AG08396 (cell line): ENCODE data around the gene RFPL1.
"Not testable (repeated sequence)": the region's sequence is repeated elsewhere in the genome, so short reads cannot be mapped to it uniquely, and the experiment has no call there.

ENCODE experiments used
- DNase-seq: peaks from one replicate; pipeline ENCODE4 v3.0.0; 2012; ENCODE audit warnings: low spot score, mixed read lengths

RFPL1 gene

DNA sequence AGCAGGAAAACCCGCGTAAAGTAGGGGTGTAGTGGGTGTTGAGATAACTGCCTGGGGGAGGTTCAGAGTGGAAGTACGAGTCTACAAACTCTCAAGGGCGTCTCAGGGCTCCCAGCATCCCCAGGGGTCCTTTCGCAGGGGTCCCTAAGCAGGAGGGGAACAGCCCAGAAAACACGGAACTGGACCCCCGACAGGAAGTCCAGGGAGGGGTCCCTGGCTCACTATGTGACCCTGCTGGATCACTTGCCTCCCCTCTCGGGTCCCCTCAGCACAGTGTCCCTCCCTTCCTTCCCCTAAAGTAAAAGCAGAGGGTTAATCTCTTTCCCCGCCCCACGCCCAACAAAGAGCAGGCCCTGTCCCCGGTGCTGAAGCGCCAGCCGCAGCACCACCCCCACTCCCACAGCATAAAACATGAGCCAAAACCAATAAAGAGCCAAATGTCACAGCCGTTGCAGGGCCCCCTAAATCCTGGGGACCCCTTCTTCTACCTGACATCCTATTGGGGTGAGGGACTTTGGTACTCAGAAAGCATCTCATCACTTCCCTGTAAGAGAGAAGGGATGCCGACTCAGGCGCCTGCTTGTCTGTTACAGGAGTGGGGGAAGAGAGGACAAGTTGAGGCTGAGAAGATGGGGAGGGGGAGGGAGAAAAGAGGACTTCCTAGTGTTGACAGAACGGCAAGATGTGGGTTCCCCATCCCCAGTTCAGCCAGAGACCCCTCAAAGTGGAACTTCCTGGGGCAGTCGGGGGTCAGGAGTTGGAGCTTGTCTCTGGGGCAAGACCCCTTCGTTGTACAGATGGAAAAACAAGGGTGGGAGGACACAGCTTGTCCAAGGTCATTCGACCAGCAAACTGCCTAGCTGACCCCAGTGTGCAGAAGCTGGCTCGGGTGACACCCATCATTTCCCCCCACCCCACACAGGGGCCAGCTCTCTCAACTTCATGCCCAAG lies 40.2 kb downstream of the RFPL1 start:
- peak; percentile 72 for DNase-seq

DNA sequence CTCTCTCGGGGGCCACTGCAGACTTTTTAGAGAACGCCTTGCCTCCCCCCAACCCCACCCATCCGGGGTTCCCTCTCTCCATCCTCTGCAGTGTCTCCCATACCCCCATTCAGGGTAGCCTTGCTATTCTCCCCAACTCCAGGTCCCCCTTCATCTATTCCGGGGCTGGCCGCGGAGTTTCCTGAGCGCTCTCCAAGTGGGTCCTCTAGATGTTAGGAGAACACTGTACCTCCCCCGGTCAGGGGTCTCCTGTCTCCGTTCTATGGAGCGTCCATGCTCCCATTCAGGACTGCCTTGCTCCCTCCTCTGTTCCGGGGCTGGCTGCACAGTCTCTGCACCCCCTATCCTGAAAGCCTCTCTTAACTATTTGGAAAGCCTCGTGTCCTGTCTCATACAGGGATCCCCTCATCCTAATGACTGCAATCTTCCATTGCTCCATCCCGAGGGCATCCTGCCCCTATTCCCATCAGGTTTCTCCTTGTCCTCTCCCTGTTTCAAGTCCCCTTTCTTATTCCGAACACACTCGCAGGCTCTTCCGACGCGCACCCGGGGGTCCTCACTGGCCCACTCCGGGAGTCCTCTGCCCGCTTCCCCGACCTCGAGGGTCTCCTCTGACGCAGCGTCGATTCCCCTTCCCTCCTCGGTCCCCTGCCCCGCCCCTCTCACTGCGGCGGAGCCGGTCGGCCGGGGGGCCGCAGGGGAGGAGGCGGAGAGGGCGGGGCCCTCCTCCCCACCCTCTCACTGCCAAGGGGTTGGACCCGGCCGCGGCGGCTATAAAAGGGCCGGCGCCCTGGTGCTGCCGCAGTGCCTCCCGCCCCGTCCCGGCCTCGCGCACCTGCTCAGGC lies 41.3 kb downstream of the RFPL1 start, which contains the start of gene NEFH:
TSS of gene NEFH (plus strand) at position 802 of the 845 bp plus-strand sequence. CDS start 45 bp downstream, outside the sequence.
- DNase-seq: no peak

DNA sequence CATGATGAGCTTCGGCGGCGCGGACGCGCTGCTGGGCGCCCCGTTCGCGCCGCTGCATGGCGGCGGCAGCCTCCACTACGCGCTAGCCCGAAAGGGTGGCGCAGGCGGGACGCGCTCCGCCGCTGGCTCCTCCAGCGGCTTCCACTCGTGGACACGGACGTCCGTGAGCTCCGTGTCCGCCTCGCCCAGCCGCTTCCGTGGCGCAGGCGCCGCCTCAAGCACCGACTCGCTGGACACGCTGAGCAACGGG lies 41.8 kb downstream of the RFPL1 start:
- no peak for DNase-seq

- DNase-seq: no peak
Observed at GRCh38 chr22:29480512-29481264, 42.3 kb downstream of the RFPL1 start.

DNA sequence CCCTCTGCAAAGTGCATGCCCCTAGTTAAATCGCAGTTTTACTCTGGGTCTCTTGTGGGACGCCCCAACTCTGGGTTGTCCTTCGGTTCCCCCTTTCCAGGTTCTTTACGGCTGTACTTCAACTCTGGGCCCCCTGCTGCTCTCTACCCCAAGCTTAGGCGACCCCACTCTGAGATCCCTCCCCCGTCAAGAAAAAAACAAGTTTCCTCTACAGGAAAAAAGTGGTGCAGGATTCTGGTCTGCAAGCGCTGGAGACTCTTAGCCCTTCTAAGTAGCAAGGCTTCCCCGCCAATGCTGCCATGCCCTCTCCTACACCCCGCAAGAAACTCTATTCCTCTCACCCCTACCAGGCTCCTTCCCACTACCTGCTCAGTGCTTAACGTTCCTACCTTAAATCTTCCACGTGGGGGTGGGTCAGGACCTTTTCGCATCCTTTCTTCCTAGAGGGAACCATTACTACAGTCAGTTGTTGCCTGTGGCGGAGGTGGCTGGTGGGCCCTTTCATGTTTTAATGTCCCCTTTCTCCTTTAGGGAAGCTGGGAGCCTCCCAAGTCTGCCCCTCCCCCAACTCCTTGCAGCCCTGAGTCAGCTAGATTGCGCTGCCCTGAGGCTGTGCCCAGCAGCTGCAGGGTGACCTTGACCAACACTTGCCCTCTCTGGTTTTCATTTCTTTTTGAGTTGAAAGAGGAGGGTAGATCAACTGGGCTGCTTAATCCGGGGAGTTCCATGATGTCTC lies 43.0 kb downstream of the RFPL1 start:
- no peak for DNase-seq

- DNase-seq: peak; percentile 5
Observed at GRCh38 chr22:29482253-29482652, 43.9 kb downstream of the RFPL1 start.

DNA sequence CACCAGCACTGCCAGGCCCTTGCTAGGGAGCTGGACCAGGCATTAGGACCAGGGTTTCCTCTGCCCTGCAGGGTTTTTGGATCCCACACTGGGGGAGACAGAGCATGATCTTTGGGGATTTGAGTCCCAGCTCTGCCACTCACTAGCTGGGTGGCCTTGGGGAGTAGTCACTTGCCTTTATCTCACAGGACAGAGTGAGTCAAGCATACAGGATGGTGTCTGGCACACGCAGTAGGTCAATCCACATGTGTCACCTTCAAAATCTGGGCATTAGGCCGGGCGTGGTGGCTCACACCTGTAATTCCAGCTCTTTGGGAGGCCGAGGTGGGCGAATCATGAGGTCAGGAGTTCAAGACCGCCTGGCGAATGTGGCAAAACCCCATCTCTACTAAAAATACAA lies 44.3 kb downstream of the RFPL1 start:
- no peak for DNase-seq

- DNase-seq: no peak
Observed at GRCh38 chr22:29483254-29483653, 44.9 kb downstream of the RFPL1 start.

DNA sequence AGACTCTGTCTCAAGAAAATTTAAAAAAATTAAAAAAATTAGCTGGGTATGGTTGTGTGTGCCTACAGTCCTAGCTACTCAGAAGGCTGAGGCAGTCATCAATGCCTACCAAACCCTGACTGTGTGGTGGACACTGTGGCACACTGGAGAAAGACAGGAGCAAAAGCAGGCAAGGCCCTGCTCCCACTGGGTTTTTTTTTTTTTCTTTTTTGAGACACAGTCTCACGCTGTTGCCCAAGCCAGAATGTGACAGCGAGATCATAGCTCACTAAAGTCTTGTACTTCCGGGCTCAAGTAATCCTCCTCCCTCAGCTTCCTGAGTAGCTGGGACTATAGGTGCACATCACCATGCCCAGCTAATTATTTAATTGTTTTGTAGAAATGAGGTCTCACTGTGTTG lies 46.3 kb downstream of the RFPL1 start:
- no peak for DNase-seq

GRCh38 chr22:29485448-29485847 lies 47.1 kb downstream of the RFPL1 start:
- no peak for DNase-seq

DNA sequence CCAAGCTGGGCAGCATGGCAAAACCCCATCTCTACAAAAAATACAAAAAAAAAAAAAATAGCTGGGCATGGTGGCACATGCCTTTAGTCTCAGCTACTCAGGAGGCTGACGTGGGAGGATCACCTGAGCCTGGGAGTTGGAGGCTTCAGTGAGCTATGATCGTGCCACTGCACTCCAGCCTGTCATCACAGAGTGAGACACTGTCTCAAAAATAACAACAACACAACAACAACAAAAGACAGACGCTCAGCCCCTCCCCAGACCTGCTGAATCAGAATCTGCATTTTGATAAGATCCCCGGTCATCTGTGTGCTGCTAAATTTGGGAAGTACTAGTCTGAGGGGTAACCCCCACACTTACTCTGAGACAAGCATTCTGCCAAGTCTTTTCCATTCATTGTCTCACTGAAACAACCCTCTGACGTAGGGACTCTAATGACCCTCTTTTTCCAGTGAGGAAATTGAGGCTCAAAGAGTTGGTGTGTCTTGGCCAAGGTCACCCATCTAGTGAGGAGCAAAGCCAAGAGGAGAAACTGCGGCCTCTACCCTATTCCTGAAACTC lies 49.1 kb downstream of the RFPL1 start:
- no peak for DNase-seq

DNA sequence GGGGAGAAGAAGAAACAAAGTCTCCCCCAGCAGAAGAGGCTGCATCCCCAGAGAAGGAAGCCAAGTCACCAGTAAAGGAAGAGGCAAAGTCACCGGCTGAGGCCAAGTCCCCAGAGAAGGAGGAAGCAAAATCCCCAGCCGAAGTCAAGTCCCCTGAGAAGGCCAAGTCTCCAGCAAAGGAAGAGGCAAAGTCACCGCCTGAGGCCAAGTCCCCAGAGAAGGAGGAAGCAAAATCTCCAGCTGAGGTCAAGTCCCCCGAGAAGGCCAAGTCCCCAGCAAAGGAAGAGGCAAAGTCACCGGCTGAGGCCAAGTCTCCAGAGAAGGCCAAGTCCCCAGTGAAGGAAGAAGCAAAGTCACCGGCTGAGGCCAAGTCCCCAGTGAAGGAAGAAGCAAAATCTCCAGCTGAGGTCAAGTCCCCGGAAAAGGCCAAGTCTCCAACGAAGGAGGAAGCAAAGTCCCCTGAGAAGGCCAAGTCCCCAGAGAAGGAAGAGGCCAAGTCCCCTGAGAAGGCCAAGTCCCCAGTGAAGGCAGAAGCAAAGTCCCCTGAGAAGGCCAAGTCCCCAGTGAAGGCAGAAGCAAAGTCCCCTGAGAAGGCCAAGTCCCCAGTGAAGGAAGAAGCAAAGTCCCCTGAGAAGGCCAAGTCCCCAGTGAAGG lies 50.9 kb downstream of the RFPL1 start:
- DNase-seq: not testable (repeated sequence)

DNA sequence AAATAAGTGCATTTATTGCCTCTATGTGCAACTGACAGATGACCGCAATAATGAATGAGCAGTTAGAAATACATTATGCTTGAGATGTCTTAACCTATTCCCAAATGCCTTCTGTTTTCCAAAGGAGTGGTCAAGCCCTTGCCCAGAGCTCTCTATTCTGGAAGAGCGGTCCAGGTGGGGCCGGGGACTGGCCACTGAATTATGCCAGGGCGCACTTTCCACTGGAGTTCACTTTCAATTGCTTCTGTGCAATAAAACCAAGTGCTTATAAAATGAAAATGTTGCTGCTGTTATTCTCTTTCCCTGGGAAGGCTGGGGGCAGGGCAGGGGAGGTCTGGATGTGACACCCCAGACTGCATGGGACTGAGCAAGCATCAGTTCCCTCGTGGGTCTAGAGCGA lies 52.6 kb downstream of the RFPL1 start:
- DNase-seq: no peak
